Mesenchymal stem cell (in vitro differentiated cells and primary cell): ENCODE measurements around the gene AADACL2.

ENCODE experiments used
- DNase-seq: peaks from one replicate; pipeline ENCODE4 v3.0.0-alpha.2; 2013
- H2AFZ ChIP-seq: one replicate; pipeline ENCODE4 v1.6.1; 2013; ENCODE audit warnings: low read depth, mild to moderate bottlenecking, control low read depth, inconsistent platforms, low read length, moderate library complexity
- H2AK5ac ChIP-seq: 2 replicates; pipeline ENCODE4 v1.6.1; 2013; ENCODE audit warnings: low read length, moderate library complexity, mild to moderate bottlenecking, inconsistent platforms; ENCODE audit not compliant: severe bottlenecking
- H2BK120ac ChIP-seq: one replicate; pipeline ENCODE4 v1.6.1; 2013; ENCODE audit warnings: low read depth, mild to moderate bottlenecking, inconsistent platforms, low read length, moderate library complexity
- H2BK12ac ChIP-seq, 2 experiments: one replicate each; pipeline ENCODE4 v1.6.1; 2013; ENCODE audit warnings: inconsistent platforms in 2 of 2, low read length in 2 of 2, mild to moderate bottlenecking in 2 of 2, moderate library complexity in 2 of 2, control low read depth in 1 of 2
- H2BK15ac ChIP-seq: one replicate; pipeline ENCODE4 v1.6.1; 2013; ENCODE audit warnings: mild to moderate bottlenecking, low read depth, inconsistent platforms; ENCODE audit not compliant: poor library complexity, severe bottlenecking
- H2BK5ac ChIP-seq: 2 replicates; pipeline ENCODE4 v1.6.1; 2013; ENCODE audit warnings: low read depth, mild to moderate bottlenecking, low read length, control low read depth, inconsistent platforms; ENCODE audit not compliant: poor library complexity, severe bottlenecking
- H3K14ac ChIP-seq, 2 experiments: one replicate each; pipeline ENCODE4 v1.6.1; 2013; ENCODE audit warnings: inconsistent platforms in 2 of 2, low read length in 2 of 2, control low read depth in 1 of 2, mild to moderate bottlenecking in 1 of 2, moderate library complexity in 1 of 2
- H3K18ac ChIP-seq, 2 experiments: one replicate each; pipeline ENCODE4 v1.6.1; 2013; ENCODE audit warnings: inconsistent platforms in 2 of 2, low read length in 2 of 2, control low read depth in 1 of 2, low read depth in 1 of 2, mild to moderate bottlenecking in 1 of 2
- H3K23ac ChIP-seq, 2 experiments: one replicate each; pipeline ENCODE4 v1.6.1; 2013; ENCODE audit warnings: inconsistent platforms in 2 of 2, low read length in 2 of 2, mild to moderate bottlenecking in 2 of 2, moderate library complexity in 2 of 2, control low read depth in 1 of 2
- H3K27ac ChIP-seq: 2 replicates; pipeline ENCODE4 v1.5.1; 2013; ENCODE audit warnings: mild to moderate bottlenecking, moderate library complexity, low read length, control low read depth, inconsistent platforms; ENCODE audit not compliant: poor library complexity, severe bottlenecking
- H3K27me3 ChIP-seq, 2 experiments: 2 replicates each; pipeline versions ENCODE4 v1.6.1 to v1.7.0; 2013; ENCODE audit warnings: low read length in 2 of 2, mild to moderate bottlenecking in 2 of 2, moderate library complexity in 2 of 2, control low read depth in 1 of 2, inconsistent platforms in 1 of 2; ENCODE audit not compliant: control insufficient read depth in 1 of 2, insufficient read depth in 1 of 2
- H3K36me3 ChIP-seq, 2 experiments: 2 replicates each; pipeline versions ENCODE4 v1.6.1 to v1.7.0; 2013; ENCODE audit warnings: low read length in 2 of 2, control low read depth in 1 of 2, inconsistent platforms in 1 of 2, low read depth in 1 of 2, mild to moderate bottlenecking in 1 of 2; ENCODE audit not compliant: insufficient read depth in 2 of 2, control insufficient read depth in 1 of 2
- H3K4ac ChIP-seq, 2 experiments: one replicate each; pipeline ENCODE4 v1.6.1; 2013; ENCODE audit warnings: inconsistent platforms in 2 of 2, low read length in 2 of 2, mild to moderate bottlenecking in 2 of 2, moderate library complexity in 2 of 2, control low read depth in 1 of 2, low read depth in 1 of 2
- H3K4me1 ChIP-seq: 2 replicates; pipeline ENCODE4 v1.6.1; 2013; ENCODE audit warnings: low read depth, low read length, control low read depth; ENCODE audit not compliant: control insufficient read depth, insufficient read depth
- H3K4me2 ChIP-seq: 2 replicates; pipeline ENCODE4 v1.6.1; 2013; ENCODE audit warnings: low read length, mild to moderate bottlenecking, inconsistent platforms; ENCODE audit not compliant: poor library complexity, severe bottlenecking
- H3K4me3 ChIP-seq, 2 experiments: 2 replicates each; pipeline versions ENCODE4 v1.5.1 to v1.7.0; 2013; ENCODE audit warnings: low read length in 2 of 2, mild to moderate bottlenecking in 2 of 2, control low read depth in 1 of 2, low read depth in 1 of 2; ENCODE audit not compliant: insufficient read depth in 1 of 2
- H3K79me1 ChIP-seq: replicated peaks from 2 replicates; pipeline ENCODE4 v1.6.1; 2013; ENCODE audit warnings: mild to moderate bottlenecking, control low read depth, low read length, inconsistent platforms; ENCODE audit not compliant: poor library complexity, severe bottlenecking
- H3K9ac ChIP-seq: 2 replicates; pipeline ENCODE4 v1.7.0; 2013; ENCODE audit warnings: mild to moderate bottlenecking, low read length, moderate library complexity
- H3K9me3 ChIP-seq: 2 replicates; pipeline ENCODE4 v1.7.0; 2013; ENCODE audit warnings: mild to moderate bottlenecking, low read length; ENCODE audit not compliant: control insufficient read depth
- H4K8ac ChIP-seq: one replicate; pipeline ENCODE4 v1.6.1; 2013; ENCODE audit warnings: inconsistent platforms, mild to moderate bottlenecking, low read length, moderate library complexity
- H4K91ac ChIP-seq: one replicate; pipeline ENCODE4 v1.6.1; 2013; ENCODE audit warnings: mild to moderate bottlenecking, low read length, inconsistent platforms
- WGBS: methylation state at CpG from one replicate; pipeline ENCODE4 v1.1.7; 2013; ENCODE audit warnings: mixed read lengths; 5-methylcytosine and 5-hydroxymethylcytosine counted together

AADACL2 gene

GRCh38 chr3:151724576-151725562, 8.9 kb upstream of the AADACL2 start:
- WGBS = 60% methylated on average over 1 of the region's 6 CpGs
- Histone ChIP-seq H3K4me3 (no peak overlapping the region), H3K27ac (no peak overlapping the region), H2AFZ (no peak overlapping the region), H2BK120ac (no peak overlapping the region), H3K9ac (no peak overlapping the region), H3K4me1 (no peaks in the 10 kb centered on the region), H3K14ac (no peak overlapping the region), H3K9me3 (no peaks in the 10 kb centered on the region), H4K91ac (no peak overlapping the region), H3K18ac (no peak overlapping the region), H3K4ac (no peak overlapping the region), H3K36me3 (no peaks in the 10 kb centered on the region), H3K27me3 (no peaks in the 10 kb centered on the region), H2BK12ac (no peak overlapping the region), H2BK15ac (no peak overlapping the region), H2AK5ac (no peak overlapping the region), H3K79me1 (no peaks in the 10 kb centered on the region), H2BK5ac (no peak overlapping the region), H4K8ac (no peak overlapping the region), H3K23ac (no peak overlapping the region), H3K4me2 (no peak overlapping the region)
- no peak for DNase-seq

GRCh38 chr3:151726016-151726415, 7.7 kb upstream of the AADACL2 start:
- Histone ChIP-seq H3K27ac (no peak overlapping the region), H3K27me3 (no peaks in the 10 kb centered on the region), H4K91ac (no peak overlapping the region), H3K9me3 (peaks cover 3% of the 10 kb centered on the region), H2BK12ac (no peak overlapping the region), H3K4me2 (no peak overlapping the region), H3K4ac (no peak overlapping the region), H4K8ac (no peak overlapping the region), H3K4me3 (no peak overlapping the region), H3K79me1 (no peaks in the 10 kb centered on the region), H3K18ac (no peak overlapping the region), H3K9ac (no peak overlapping the region), H2AK5ac (no peak overlapping the region), H2AFZ (no peak overlapping the region), H2BK15ac (no peak overlapping the region), H3K4me1 (no peaks in the 10 kb centered on the region), H2BK5ac (no peak overlapping the region), H3K23ac (no peak overlapping the region), H2BK120ac (no peak overlapping the region), H3K14ac (no peak overlapping the region), H3K36me3 (no peaks in the 10 kb centered on the region)
- DNase-seq = peak; percentile 33
- no CpG with 5 or more reads among the region's 1 CpG for WGBS

- Histone ChIP-seq H3K4me3 (no peak overlapping the region), H4K91ac (no peak overlapping the region), H3K18ac (no peak overlapping the region), H3K4ac (no peak overlapping the region), H2BK15ac (no peak overlapping the region), H2AK5ac (no peak overlapping the region), H3K4me2 (no peak overlapping the region), H3K36me3 (no peaks in the 10 kb centered on the region), H3K79me1 (no peaks in the 10 kb centered on the region), H2AFZ (no peak overlapping the region), H2BK120ac (no peak overlapping the region), H3K27me3 (no peaks in the 10 kb centered on the region), H4K8ac (no peak overlapping the region), H3K27ac (no peak overlapping the region), H3K23ac (no peak overlapping the region), H3K9ac (no peak overlapping the region), H3K9me3 (peaks cover 4% of the 10 kb centered on the region), H2BK12ac (no peak overlapping the region), H3K4me1 (no peaks in the 10 kb centered on the region), H3K14ac (no peak overlapping the region), H2BK5ac (no peak overlapping the region)
- WGBS = 84% methylated on average over 2 of the region's 2 CpGs
- DNase-seq = no peak
Observed at GRCh38 chr3:151732861-151733260, 866 bp upstream of the AADACL2 start.

GRCh38 chr3:151740581-151740980, 6.9 kb downstream of the AADACL2 start:
- Histone ChIP-seq H3K4ac (no peak overlapping the region), H3K36me3 (no peaks in the 10 kb centered on the region), H2BK15ac (no peak overlapping the region), H3K18ac (no peak overlapping the region), H3K4me2 (no peak overlapping the region), H2AK5ac (no peak overlapping the region), H2BK12ac (no peak overlapping the region), H3K79me1 (no peaks in the 10 kb centered on the region), H3K23ac (no peak overlapping the region), H3K4me1 (no peaks in the 10 kb centered on the region), H3K27ac (no peak overlapping the region), H3K9ac (no peak overlapping the region), H4K8ac (no peak overlapping the region), H2BK120ac (no peak overlapping the region), H3K14ac (no peak overlapping the region), H2AFZ (no peak overlapping the region), H3K27me3 (no peaks in the 10 kb centered on the region), H4K91ac (no peak overlapping the region), H3K4me3 (no peak overlapping the region), H2BK5ac (no peak overlapping the region), H3K9me3 (peaks cover 5% of the 10 kb centered on the region)
- no peak for DNase-seq
- WGBS = 88% methylated on average over 3 of the region's 4 CpGs
